SU-DHL-6 (cell line): Measurements from ENCODE around the gene CHST9.

Experiments used
- EZH2phosphoT487 ChIP-seq: fragments of 200-600 bp; sonication (generic), shearing (Covaris generic); conservative IDR thresholded peaks from 2 replicates; pipeline ENCODE4 v1.6.1; 2018; ENCODE audit warnings: mild to moderate bottlenecking, antibody characterized with exemption, low read length, moderate library complexity, mixed read lengths
- TF ChIP-seq, protein P1 (sequence below): fragments of 200-600 bp; sonication (generic); IDR thresholded peaks from one replicate; pipeline ENCODE4 v1.5.1; 2017; ENCODE audit warnings: antibody characterized with exemption, mild to moderate bottlenecking, low read length, moderate library complexity; ENCODE audit not compliant: insufficient read depth, poor library complexity, severe bottlenecking

DNA sequence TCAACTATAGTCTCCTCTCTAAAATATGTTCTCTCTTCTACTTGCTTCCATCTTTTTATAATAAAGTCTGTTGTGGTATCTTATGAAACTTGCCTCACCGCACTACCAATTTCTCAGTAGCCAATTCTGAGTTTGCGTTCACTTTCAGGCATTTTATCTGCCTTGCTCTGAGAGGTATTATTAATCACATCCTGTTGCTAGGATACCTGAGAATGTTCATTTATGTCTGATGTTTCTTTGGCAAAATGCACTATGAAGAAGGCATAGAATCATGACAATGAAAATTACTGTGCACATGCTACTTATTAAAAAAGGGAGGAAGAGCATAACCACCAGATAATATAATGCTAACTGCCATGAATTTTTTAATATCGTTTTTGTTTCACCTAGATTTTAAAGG is 130.2 kb downstream of the CHST9 start:
- TF ChIP-seq, protein P1, sequence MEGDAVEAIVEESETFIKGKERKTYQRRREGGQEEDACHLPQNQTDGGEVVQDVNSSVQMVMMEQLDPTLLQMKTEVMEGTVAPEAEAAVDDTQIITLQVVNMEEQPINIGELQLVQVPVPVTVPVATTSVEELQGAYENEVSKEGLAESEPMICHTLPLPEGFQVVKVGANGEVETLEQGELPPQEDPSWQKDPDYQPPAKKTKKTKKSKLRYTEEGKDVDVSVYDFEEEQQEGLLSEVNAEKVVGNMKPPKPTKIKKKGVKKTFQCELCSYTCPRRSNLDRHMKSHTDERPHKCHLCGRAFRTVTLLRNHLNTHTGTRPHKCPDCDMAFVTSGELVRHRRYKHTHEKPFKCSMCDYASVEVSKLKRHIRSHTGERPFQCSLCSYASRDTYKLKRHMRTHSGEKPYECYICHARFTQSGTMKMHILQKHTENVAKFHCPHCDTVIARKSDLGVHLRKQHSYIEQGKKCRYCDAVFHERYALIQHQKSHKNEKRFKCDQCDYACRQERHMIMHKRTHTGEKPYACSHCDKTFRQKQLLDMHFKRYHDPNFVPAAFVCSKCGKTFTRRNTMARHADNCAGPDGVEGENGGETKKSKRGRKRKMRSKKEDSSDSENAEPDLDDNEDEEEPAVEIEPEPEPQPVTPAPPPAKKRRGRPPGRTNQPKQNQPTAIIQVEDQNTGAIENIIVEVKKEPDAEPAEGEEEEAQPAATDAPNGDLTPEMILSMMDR, result no peak
- TF ChIP-seq EZH2phosphoT487, result no peak
